ENCODE data around the gene E2F8. TPM values are rescaled to one million over a fixed set of nuclear protein-coding genes. Genes with fewer than 3 reads are reported as not detected.

Gene E2F8
- total and polyA plus RNA-seq, 3 donors from 2014 or later, result 1.1 to 5.3 (median 1.3) TPM

DNA sequence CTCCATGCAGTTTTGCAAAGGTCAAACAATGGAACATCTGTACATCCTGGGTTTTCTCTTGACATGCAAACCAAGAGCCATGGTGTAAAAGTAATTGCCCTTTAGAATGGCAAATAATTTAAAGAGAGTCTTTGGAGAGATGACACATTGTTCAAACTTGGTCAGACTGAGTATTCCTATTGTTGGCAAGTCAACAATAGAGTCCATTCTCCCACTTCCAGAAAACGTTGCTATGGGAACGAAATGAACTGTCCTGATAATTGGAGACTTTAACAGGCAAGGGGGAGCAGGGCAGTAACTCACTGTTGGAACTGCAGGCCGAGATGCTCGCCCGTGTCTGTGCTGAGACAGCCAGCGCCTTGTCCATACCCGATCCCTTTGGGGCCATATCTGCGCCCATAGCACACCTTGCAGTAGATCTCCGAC, 52.9 kb downstream of the E2F8 start:
- Histone ChIP-seq H3K4me3 (no peak overlapping the region), H3K36me3 (ENCODE audit: low read depth, missing control alignments) (no peaks in the 10 kb centered on the region), H3K27ac (no peak overlapping the region), H3K27me3 (no peaks in the 10 kb centered on the region), H3K9me3 (no peaks in the 10 kb centered on the region), H3K4me1 (no peaks in the 10 kb centered on the region)
- intact Hi-C loops (cut with DNase I; ENCODE audit: low total_unique reads), result no loop called here
- no peak for DNase-seq
- 61 to 74% methylated on average over 3 to 9 of the region's 9 CpGs for WGBS, 2 donors
- no peak for TF ChIP-seq POLR2A (IDR thresholded peaks at IDR 0.05)
- TF ChIP-seq, protein P1, sequence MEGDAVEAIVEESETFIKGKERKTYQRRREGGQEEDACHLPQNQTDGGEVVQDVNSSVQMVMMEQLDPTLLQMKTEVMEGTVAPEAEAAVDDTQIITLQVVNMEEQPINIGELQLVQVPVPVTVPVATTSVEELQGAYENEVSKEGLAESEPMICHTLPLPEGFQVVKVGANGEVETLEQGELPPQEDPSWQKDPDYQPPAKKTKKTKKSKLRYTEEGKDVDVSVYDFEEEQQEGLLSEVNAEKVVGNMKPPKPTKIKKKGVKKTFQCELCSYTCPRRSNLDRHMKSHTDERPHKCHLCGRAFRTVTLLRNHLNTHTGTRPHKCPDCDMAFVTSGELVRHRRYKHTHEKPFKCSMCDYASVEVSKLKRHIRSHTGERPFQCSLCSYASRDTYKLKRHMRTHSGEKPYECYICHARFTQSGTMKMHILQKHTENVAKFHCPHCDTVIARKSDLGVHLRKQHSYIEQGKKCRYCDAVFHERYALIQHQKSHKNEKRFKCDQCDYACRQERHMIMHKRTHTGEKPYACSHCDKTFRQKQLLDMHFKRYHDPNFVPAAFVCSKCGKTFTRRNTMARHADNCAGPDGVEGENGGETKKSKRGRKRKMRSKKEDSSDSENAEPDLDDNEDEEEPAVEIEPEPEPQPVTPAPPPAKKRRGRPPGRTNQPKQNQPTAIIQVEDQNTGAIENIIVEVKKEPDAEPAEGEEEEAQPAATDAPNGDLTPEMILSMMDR (IDR thresholded peaks at IDR 0.05), result no peak

DNA sequence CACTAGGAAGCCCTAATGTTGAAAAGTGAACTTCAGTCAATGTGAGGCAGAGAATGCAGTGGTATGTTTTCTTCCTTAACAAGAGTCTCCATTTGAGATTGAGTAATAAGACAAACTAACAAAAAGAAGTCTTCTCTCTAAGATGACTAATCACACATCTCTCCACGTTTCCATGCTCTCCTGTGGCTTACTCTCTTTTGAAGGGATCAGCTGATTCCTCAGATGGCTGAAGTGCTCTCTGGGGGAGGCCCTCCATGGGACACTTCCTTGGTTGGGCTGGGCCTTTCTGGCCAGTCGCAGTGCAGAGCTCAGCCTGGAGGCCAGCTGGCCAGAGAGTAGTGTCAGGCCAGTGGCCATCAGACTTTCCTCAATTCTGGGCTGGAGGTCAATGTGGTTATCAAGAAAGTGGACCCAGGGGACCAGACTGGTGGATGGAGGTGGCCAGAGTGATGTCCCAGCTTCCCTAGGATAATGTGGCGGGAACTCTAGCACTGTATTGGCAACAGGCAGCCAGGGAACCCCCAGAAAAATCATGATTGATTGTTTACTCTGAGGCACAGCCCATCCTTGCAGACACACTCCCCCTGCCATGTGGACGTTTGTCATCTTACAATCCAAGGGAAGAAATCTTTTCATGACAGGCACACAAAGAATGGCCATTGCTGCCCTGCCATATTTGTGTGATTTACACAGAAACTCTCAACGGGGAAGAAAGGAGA, 53.5 kb downstream of the E2F8 start:
- intact Hi-C loops (cut with DNase I; ENCODE audit: low total_unique reads), result no loop called here

DNA sequence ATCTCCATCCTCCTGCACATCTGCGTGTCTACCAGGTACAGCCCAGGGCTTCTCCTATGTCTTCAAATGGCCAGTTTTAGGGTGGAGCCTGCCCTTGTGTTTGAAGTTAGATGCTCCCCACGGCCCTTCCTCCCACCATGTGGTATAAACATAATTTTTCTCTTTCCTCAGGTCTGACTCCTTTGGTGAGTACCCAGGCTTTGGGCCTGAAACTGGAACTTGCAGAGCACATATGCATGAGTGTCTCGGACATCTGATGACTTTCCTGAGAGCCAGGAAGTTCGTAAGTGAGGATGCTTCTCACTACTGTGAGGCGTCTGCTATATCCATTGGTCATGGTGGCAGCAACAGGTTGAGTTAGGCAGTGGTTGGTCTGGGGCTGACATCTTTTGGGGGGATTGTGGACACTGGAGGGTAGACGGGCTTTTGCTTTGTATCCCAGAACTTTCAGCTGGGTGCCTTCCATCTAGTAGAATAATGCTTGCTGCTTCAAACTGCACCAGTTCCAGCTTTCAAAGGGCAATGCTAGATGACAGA, 55.2 kb downstream of the E2F8 start:
- Histone ChIP-seq H3K27ac (no peak overlapping the region), H3K9me3 (no peaks in the 10 kb centered on the region), H3K4me1 (no peaks in the 10 kb centered on the region), H3K36me3 (ENCODE audit: low read depth, missing control alignments) (no peaks in the 10 kb centered on the region), H3K4me3 (no peak overlapping the region), H3K27me3 (no peaks in the 10 kb centered on the region)
- DNase-seq, result no peak
- intact Hi-C loops (cut with DNase I; ENCODE audit: low total_unique reads), result no loop called here
- TF ChIP-seq, protein P1 (IDR thresholded peaks at IDR 0.05), result no peak
- no peak for TF ChIP-seq POLR2A (IDR thresholded peaks at IDR 0.05)
- WGBS, 2 donors, result 70 to 76% methylated on average over 6 of the region's 6 CpGs

More for the DNA sequence above, 53.5 kb downstream of the E2F8 start:
- 52 to 78% methylated on average over 5 of the region's 5 CpGs for WGBS, 2 donors
- Histone ChIP-seq H3K4me1 (no peaks in the 10 kb centered on the region), H3K27me3 (no peaks in the 10 kb centered on the region), H3K36me3 (ENCODE audit: low read depth, missing control alignments) (no peaks in the 10 kb centered on the region), H3K9me3 (no peaks in the 10 kb centered on the region), H3K27ac (no peak overlapping the region), H3K4me3 (no peak overlapping the region)
- no peak for TF ChIP-seq POLR2A (IDR thresholded peaks at IDR 0.05)
- TF ChIP-seq, protein P1 (IDR thresholded peaks at IDR 0.05), result no peak
- no peak for DNase-seq

DNA sequence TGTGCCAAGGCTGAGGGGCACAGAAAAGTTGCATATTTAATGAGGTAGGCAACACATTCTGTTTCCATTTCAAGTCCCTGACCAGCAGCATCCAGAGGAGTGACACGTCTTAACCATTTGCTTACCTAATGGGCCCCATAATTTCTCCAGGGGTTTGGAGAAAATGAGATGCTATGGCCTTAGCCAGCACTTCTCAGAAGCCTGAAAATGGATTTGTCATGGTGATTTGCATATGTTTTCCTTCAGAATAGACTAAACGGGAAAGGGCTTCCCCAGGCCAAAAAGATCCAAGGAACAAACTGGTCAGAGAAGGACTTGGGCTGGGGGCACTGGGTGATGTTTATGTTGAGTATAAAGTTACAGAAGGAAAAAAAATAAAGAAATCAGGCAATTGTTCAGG, 55.7 kb downstream of the E2F8 start:
- intact Hi-C loops (cut with DNase I; ENCODE audit: low total_unique reads), result no loop called here
- TF ChIP-seq, protein P1 (IDR thresholded peaks at IDR 0.05), result no peak
- no peak for TF ChIP-seq POLR2A (IDR thresholded peaks at IDR 0.05)
- no peak for DNase-seq
- Histone ChIP-seq H3K27me3 (no peaks in the 10 kb centered on the region), H3K4me1 (no peaks in the 10 kb centered on the region), H3K9me3 (no peaks in the 10 kb centered on the region), H3K27ac (no peak overlapping the region), H3K4me3 (no peak overlapping the region), H3K36me3 (ENCODE audit: low read depth, missing control alignments) (no peaks in the 10 kb centered on the region)
- 76 to 81% methylated on average over 2 of the region's 2 CpGs for WGBS, 2 donors

DNA sequence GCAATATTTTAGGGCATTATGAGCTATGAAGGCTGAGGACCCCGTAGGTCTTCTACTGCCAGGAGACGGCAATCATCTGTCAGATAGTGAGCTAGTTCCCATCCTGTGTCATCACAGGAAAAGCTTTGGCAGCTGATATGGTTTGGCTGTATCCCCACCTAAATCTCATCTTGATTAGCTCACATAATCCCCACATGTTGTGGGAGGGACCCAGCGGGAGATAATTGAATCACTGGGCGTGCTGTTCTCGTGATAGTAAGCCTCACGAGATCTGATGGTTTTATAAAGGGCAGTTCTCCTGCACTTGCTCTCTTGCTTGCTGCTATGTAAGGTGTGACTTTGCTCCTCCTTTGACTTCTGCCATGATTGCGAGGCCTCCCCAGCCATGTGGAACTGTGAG, 57.1 kb downstream of the E2F8 start:
- no peaks in the 10 kb centered on the region for H3K4me1 ChIP-seq
- H3K27me3 ChIP-seq, result no peaks in the 10 kb centered on the region
- no peaks in the 10 kb centered on the region for H3K36me3 ChIP-seq (ENCODE audit: low read depth, missing control alignments)
- no peak overlapping the region for H3K27ac ChIP-seq
- 78 to 91% methylated on average over 7 of the region's 7 CpGs for WGBS, 2 donors
- intact Hi-C loops (cut with DNase I; ENCODE audit: low total_unique reads), result no loop called here
- H3K9me3 ChIP-seq, result no peaks in the 10 kb centered on the region
- DNase-seq, result no peak
- no peak for TF ChIP-seq POLR2A (IDR thresholded peaks at IDR 0.05)
- TF ChIP-seq, protein P1 (IDR thresholded peaks at IDR 0.05), result no peak
- H3K4me3 ChIP-seq, result no peak overlapping the region

All from testis (tissue), 3 donors.